C4-2B (cell line): ENCODE measurements around the gene CENPB.
A peak's percentile ranks its signal among the peaks of the same experiment; 100 is the strongest.
"Not testable (repeated sequence)": the region's sequence is repeated elsewhere in the genome, so short reads cannot be mapped to it uniquely, and the experiment has no call there.

Experiments used
- H3K27ac ChIP-seq: fragments of 450-650 bp; 2 replicates; pipeline ENCODE4 v1.5.1; 2017
- CTCF ChIP-seq: fragments of 450-650 bp; conservative IDR thresholded peaks from 2 replicates; pipeline ENCODE4 v1.5.1; 2017; ENCODE audit warnings: mild to moderate bottlenecking
- ZFX ChIP-seq: fragments of 450-650 bp; IDR thresholded peaks from 2 replicates; pipeline ENCODE4 v1.6.1; 2017

The CENPB gene

GRCh38 chr20:3786665-3787323 lies at the start of gene CENPB:
Gene CENPB, minus strand, starts transcription at chr20:3786740. Its CDS starts 257 bp downstream, at chr20:3786483.
- H3K27ac ChIP-seq: peak within 1 kb of the TSS; percentile 94
- TF ChIP-seq ZFX (no peak), CTCF (peak; percentile 93)

- H3K27ac ChIP-seq: no peak overlapping the region
- TF ChIP-seq ZFX (no peak), CTCF (no peak)
Measured at GRCh38 chr20:3836132-3836531, 49.6 kb upstream of the CENPB start.

GRCh38 chr20:3829891-3830290 lies 43.4 kb upstream of the CENPB start:
- H3K27ac ChIP-seq: not testable (repeated sequence)

GRCh38 chr20:3828798-3829197 lies 42.3 kb upstream of the CENPB start:
- H3K27ac ChIP-seq: no peak overlapping the region
- no peak for TF ChIP-seq ZFX
- no peak for TF ChIP-seq CTCF

- H3K27ac ChIP-seq: no peak overlapping the region
Measured at GRCh38 chr20:3826420-3826819, 39.9 kb upstream of the CENPB start.

GRCh38 chr20:3825526-3825925 lies 39.0 kb upstream of the CENPB start:
- no peak overlapping the region for H3K27ac ChIP-seq
- TF ChIP-seq CTCF (no peak), ZFX (no peak)

More at GRCh38 chr20:3826420-3826819, 39.9 kb upstream of the CENPB start:
- TF ChIP-seq CTCF (no peak), ZFX (no peak)

- no peak for TF ChIP-seq ZFX
- no peak for TF ChIP-seq CTCF
- H3K27ac ChIP-seq: no peak overlapping the region
Measured at GRCh38 chr20:3823881-3824280, 37.3 kb upstream of the CENPB start.

- peak overlapping the region; percentile 90 for H3K27ac ChIP-seq
- TF ChIP-seq CTCF (no peak), ZFX (no peak)
Measured at GRCh38 chr20:3821996-3822395, 35.5 kb upstream of the CENPB start.
